Measurements from ENCODE around the gene TPM2.

TPM2 gene

GRCh38 chr9:35673132-35674024, 16.3 kb downstream of the TPM2 start, which contains the start of gene CA9:
CA9 (plus strand) TSS chr9:35673928; CDS start chr9:35673960, 32 bp downstream.
- peak; percentile 80 for DNase-seq

- DNase-seq = no peak
Observed at GRCh38 chr9:35669331-35670145, 20.2 kb downstream of the TPM2 start.

GRCh38 chr9:35667939-35668338, 21.8 kb downstream of the TPM2 start:
- no peak for DNase-seq

- DNase-seq = no peak
Observed at GRCh38 chr9:35666549-35666948, 23.2 kb downstream of the TPM2 start.

- DNase-seq = no peak
Observed at GRCh38 chr9:35666045-35666444, 23.7 kb downstream of the TPM2 start.

- no peak for DNase-seq
Observed at GRCh38 chr9:35665471-35665818, 24.3 kb downstream of the TPM2 start.

GRCh38 chr9:35664531-35665470, 24.9 kb downstream of the TPM2 start, which contains the start of gene ARHGEF39:
ARHGEF39 (minus strand) TSS chr9:35665195; CDS start chr9:35665169, 26 bp downstream.
- peak; percentile 89 for DNase-seq

GRCh38 chr9:35662437-35662836, 27.3 kb downstream of the TPM2 start:
- DNase-seq = no peak

- DNase-seq = no peak
Observed at GRCh38 chr9:35661756-35662350, 27.9 kb downstream of the TPM2 start.

- DNase-seq = no peak
Observed at GRCh38 chr9:35660966-35661415, 28.7 kb downstream of the TPM2 start.

- no peak for DNase-seq
Observed at GRCh38 chr9:35659340-35659739, 30.4 kb downstream of the TPM2 start.

GRCh38 chr9:35658968-35659220, 30.8 kb downstream of the TPM2 start:
- no peak for DNase-seq

GRCh38 chr9:35658137-35658967, 31.4 kb downstream of the TPM2 start, which contains the start of gene CCDC107:
CCDC107 (plus strand) TSS chr9:35658292; CDS start chr9:35658380, 88 bp downstream.
- DNase-seq = peak; percentile 84

- peak; percentile 99 for DNase-seq
Observed at GRCh38 chr9:35657546-35658136, 32.1 kb downstream of the TPM2 start, which contains the start of gene RMRP. RMRP (minus strand) TSS chr9:35658019.

GRCh38 chr9:35656831-35657545, 32.7 kb downstream of the TPM2 start:
- DNase-seq = peak; percentile 54

- no peak for DNase-seq
Observed at GRCh38 chr9:35656348-35656747, 33.4 kb downstream of the TPM2 start.

GRCh38 chr9:35653611-35654010, 36.1 kb downstream of the TPM2 start:
- DNase-seq = no peak

- DNase-seq = no peak
Observed at GRCh38 chr9:35652829-35653209, 36.9 kb downstream of the TPM2 start.

GRCh38 chr9:35651956-35652828, 37.5 kb downstream of the TPM2 start:
- no peak for DNase-seq
